H1 (cell line): ENCODE results near the gene RSAD1. TPM values are rescaled to one million over a fixed set of nuclear protein-coding genes. Genes with fewer than 3 reads are reported as not detected.

Experiments
- CEBPB ChIP-seq: IDR thresholded peaks from 2 replicates; pipeline ENCODE4 v1.6.1; 2012; ENCODE audit warnings: low read depth, low read length
- CREB1 ChIP-seq: IDR thresholded peaks from 2 replicates; pipeline ENCODE4 v1.6.1; 2012; ENCODE audit warnings: inconsistent platforms
- E2F6 ChIP-seq: IDR thresholded peaks from 2 replicates; pipeline ENCODE4 v1.6.1; 2012; ENCODE audit warnings: inconsistent platforms
- JUN ChIP-seq: IDR thresholded peaks from 2 replicates; pipeline ENCODE4 v1.6.1; 2011; ENCODE audit warnings: low read depth, mild to moderate bottlenecking, improper control_type of control experiment, low read length
- SIN3A ChIP-seq, 2 experiments: IDR thresholded peaks in 1 of 2; conservative IDR thresholded peaks in 1 of 2; 2 replicates each; pipeline ENCODE4 v1.6.1; 2011 to 2012; ENCODE audit warnings: low read length in 2 of 2, improper control_type of control experiment in 1 of 2, low read depth in 1 of 2, mild to moderate bottlenecking in 1 of 2
- SIX5 ChIP-seq: IDR thresholded peaks from 2 replicates; pipeline ENCODE4 v1.6.1; 2011; ENCODE audit warnings: mild to moderate bottlenecking, low read depth, low read length
- SP1 ChIP-seq: IDR thresholded peaks from 2 replicates; pipeline ENCODE4 v1.6.1; 2011; ENCODE audit warnings: low read depth, low read length
- polyA plus RNA-seq, 7 experiments: library from polyadenylated mRNA; depleted of rRNA in 3 of 7; stranded (reverse) in 5 of 7; unstranded in 2 of 7; fragments of >200 nt in 5 of 7; fragments of 200-250 nt in 2 of 7; gene quantifications; 1 replicate in 5 of 7; 2 replicates in 1 of 7; 4 replicates in 1 of 7; pipeline versions ENCODE4 v1.2.1 to v1.2.3, GENCODE V29; 2011 to 2013; ENCODE audit warnings: missing spikeins in 2 of 7, mixed read lengths in 2 of 7
- total RNA-seq: library from RNA; stranded (reverse); fragmentation: NEBNext Ultra II Directional; extraction: Animal tissue kit (Norgen Biotek cat#: 25700); gene quantifications from 2 replicates; pipeline ENCODE4 v1.2.1, GENCODE V29; 2021
- TF ChIP-seq, protein P1 (sequence below), 3 experiments: IDR thresholded peaks; 1 replicate in 2 of 3; 2 replicates in 1 of 3; pipeline versions ENCODE4 v1.5.1 to v1.6.1; 2011; ENCODE audit warnings: low read length in 3 of 3, mild to moderate bottlenecking in 3 of 3, inconsistent platforms in 2 of 3, low read depth in 1 of 3, moderate library complexity in 1 of 3; ENCODE audit not compliant: insufficient read depth in 1 of 3; ENCODE audit errors: control extremely low read depth in 1 of 3
- TF ChIP-seq, protein P2 (sequence below): IDR thresholded peaks from 2 replicates; pipeline ENCODE4 v1.6.1; 2011; ENCODE audit warnings: low read length, improper control_type of control experiment

RSAD1 gene
- total and polyA plus RNA-seq, 2 of the 8 experiments (the other 6 are each of a cell fraction or from before 2014, with no cell fraction given), result 17.9 to 33.5 TPM

- TF ChIP-seq, protein P1, sequence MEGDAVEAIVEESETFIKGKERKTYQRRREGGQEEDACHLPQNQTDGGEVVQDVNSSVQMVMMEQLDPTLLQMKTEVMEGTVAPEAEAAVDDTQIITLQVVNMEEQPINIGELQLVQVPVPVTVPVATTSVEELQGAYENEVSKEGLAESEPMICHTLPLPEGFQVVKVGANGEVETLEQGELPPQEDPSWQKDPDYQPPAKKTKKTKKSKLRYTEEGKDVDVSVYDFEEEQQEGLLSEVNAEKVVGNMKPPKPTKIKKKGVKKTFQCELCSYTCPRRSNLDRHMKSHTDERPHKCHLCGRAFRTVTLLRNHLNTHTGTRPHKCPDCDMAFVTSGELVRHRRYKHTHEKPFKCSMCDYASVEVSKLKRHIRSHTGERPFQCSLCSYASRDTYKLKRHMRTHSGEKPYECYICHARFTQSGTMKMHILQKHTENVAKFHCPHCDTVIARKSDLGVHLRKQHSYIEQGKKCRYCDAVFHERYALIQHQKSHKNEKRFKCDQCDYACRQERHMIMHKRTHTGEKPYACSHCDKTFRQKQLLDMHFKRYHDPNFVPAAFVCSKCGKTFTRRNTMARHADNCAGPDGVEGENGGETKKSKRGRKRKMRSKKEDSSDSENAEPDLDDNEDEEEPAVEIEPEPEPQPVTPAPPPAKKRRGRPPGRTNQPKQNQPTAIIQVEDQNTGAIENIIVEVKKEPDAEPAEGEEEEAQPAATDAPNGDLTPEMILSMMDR (IDR thresholded peaks at IDR 0.05; ENCODE audit: control extremely low read depth in 1 of 3, insufficient read depth in 1 of 3, low read depth in 1 of 3, low read length in 3 of 3), result no peak
- TF ChIP-seq, protein P2, sequence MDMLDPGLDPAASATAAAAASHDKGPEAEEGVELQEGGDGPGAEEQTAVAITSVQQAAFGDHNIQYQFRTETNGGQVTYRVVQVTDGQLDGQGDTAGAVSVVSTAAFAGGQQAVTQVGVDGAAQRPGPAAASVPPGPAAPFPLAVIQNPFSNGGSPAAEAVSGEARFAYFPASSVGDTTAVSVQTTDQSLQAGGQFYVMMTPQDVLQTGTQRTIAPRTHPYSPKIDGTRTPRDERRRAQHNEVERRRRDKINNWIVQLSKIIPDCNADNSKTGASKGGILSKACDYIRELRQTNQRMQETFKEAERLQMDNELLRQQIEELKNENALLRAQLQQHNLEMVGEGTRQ, result no peak
- TF ChIP-seq CREB1 (no peak), CEBPB (no peak), JUN (no peak), SIX5 (no peak), SP1 (no peak), SIN3A (conservative IDR thresholded peaks at IDR 0.05 in 1 of 2, IDR thresholded peaks at IDR 0.05 in 1 of 2; ENCODE audit: low read depth in 1 of 2, low read length in 2 of 2) (no peak), E2F6 (no peak)
Measured at GRCh38 chr17:50471009-50471905, 7.4 kb upstream of the RSAD1 start (continued).
